H4 (cell line): ENCODE measurements around the gene PPP4R1. TPM values are rescaled to one million over a fixed set of nuclear protein-coding genes. Genes with fewer than 3 reads are reported as not detected.
"Not testable (repeated sequence)": the region's sequence is repeated elsewhere in the genome, so short reads cannot be mapped to it uniquely, and the experiment has no call there.

ENCODE experiments used
- DNase-seq: peaks from one replicate; pipeline ENCODE4 v3.0.0-alpha.2; 2015; ENCODE audit warnings: low spot score
- total RNA-seq: library from RNA; depleted of rRNA; stranded (reverse); fragments of >200 nt; shearing (Covaris generic); gene quantifications from 2 replicates; pipeline ENCODE4 v1.2.3, GENCODE V29; 2014

The PPP4R1 gene
- total RNA-seq, 1 experiment from 2014 or later = 70.2 TPM

GRCh38 chr18:9628984-9629383 lies 14.6 kb upstream of the PPP4R1 start:
- no peak for DNase-seq

- DNase-seq = peak; percentile 31
Measured at GRCh38 chr18:9627642-9628041, 13.3 kb upstream of the PPP4R1 start.

GRCh38 chr18:9619990-9620389 lies 5.6 kb upstream of the PPP4R1 start:
- peak; percentile 37 for DNase-seq

GRCh38 chr18:9619545-9619944 lies 5.2 kb upstream of the PPP4R1 start:
- peak; percentile 81 for DNase-seq

- DNase-seq = no peak
Measured at GRCh38 chr18:9619056-9619455, 4.7 kb upstream of the PPP4R1 start.

- DNase-seq = no peak
Measured at GRCh38 chr18:9617006-9617542, 2.7 kb upstream of the PPP4R1 start.

GRCh38 chr18:9616049-9616448 lies 1.7 kb upstream of the PPP4R1 start:
- DNase-seq = no peak

- no peak for DNase-seq
Measured at GRCh38 chr18:9615280-9615797, 980 bp upstream of the PPP4R1 start.

- peak; percentile 24 for DNase-seq
Measured at GRCh38 chr18:9613550-9614400, 584 bp downstream of the PPP4R1 start.

GRCh38 chr18:9612977-9613376 lies 1.4 kb downstream of the PPP4R1 start:
- no peak for DNase-seq

GRCh38 chr18:9612215-9612830 lies 2.0 kb downstream of the PPP4R1 start:
- peak; percentile 65 for DNase-seq

GRCh38 chr18:9609190-9609589 lies 5.2 kb downstream of the PPP4R1 start:
- no peak for DNase-seq

- no peak for DNase-seq
Measured at GRCh38 chr18:9608728-9609127, 5.6 kb downstream of the PPP4R1 start.

GRCh38 chr18:9608298-9608697 lies 6.1 kb downstream of the PPP4R1 start:
- no peak for DNase-seq

GRCh38 chr18:9607111-9607510 lies 7.2 kb downstream of the PPP4R1 start:
- not testable (repeated sequence) for DNase-seq

- DNase-seq = no peak
Measured at GRCh38 chr18:9606039-9606438, 8.3 kb downstream of the PPP4R1 start.

- no peak for DNase-seq
Measured at GRCh38 chr18:9604348-9604747, 10.0 kb downstream of the PPP4R1 start.

- no peak for DNase-seq
Measured at GRCh38 chr18:9599328-9599727, 15.0 kb downstream of the PPP4R1 start.

- DNase-seq = no peak
Measured at GRCh38 chr18:9597609-9598008, 16.8 kb downstream of the PPP4R1 start.

- DNase-seq = no peak
Measured at GRCh38 chr18:9596843-9597526, 17.4 kb downstream of the PPP4R1 start.

GRCh38 chr18:9596226-9596625 lies 18.1 kb downstream of the PPP4R1 start:
- DNase-seq = no peak
